GM21526 (cell line): ENCODE measurements around the gene DDX53.

Source experiments
- ATAC-seq: cut with Tn5 transposase; IDR thresholded peaks from one replicate; pipeline ENCODE4 v1.9.1; 2021; ENCODE audit warnings: moderate library complexity; ENCODE audit not compliant: unreplicated experiment, low FRiP score

The DDX53 gene

DNA sequence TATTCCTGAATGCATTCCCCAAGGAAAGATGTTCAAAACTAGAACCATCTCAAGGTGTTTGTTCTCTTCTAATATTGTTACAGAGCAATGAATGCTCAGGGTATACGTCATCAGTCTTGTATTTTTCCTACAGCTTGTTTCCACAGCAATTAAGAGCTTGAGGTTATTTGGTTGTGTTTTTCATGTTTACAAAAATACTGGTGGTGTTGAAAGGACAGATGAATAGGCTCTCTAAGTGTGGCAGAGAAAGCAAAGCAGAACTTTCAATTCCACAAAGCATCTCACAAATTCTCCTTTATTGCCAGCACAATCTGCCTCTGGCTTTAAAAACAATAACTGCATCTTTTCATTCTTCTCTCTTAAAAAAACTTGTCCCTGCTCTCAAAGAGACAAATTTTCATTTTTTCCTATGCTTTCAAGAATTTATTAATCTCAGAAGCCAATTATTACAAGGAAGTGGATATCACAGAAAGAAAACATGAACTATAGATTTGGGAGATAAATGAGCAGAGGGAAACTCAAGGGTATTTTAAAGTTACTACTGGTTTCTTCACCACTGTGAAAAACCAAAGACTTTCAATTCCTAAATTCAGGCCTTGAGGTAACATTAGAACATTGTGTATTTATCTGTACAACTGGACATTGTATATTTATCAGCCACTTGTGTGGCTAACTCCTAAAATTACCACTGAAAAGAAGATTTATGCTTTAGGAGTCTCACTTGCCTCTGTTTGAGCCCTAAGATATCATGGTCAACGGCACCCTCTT lies 49.2 kb downstream of the DDX53 start:
- no peak for ATAC-seq

DNA sequence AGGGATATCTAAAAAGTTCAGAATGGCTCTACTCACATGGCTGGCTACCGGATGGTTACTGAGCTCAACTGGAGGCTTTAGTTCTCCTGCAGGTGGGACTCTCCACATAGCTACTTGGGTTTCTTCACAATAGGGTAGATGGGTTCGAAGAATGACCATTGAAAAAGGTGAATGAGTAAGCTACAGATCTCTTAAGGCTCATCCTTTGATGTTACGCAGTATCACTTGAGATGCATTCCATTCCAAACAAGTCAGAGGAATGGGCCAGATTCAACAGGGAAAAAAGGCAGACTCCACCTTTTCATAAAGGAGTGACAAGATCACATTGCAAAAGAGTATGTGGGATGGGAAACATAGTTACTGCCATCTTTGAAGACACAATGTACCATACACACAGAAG lies 52.6 kb downstream of the DDX53 start:
- ATAC-seq: no peak
